VCaP (cell line): ENCODE data around the gene GOT1.

ENCODE experiments used
- H3K27ac ChIP-seq: fragments of 450-650 bp; 2 replicates; pipeline ENCODE4 v1.5.1; 2017
- TF ChIP-seq, protein P1 (sequence below): fragments of 450-650 bp; conservative IDR thresholded peaks from 2 replicates; pipeline ENCODE4 v1.5.1; 2017; ENCODE audit warnings: mild to moderate bottlenecking, moderate library complexity

The GOT1 gene

DNA sequence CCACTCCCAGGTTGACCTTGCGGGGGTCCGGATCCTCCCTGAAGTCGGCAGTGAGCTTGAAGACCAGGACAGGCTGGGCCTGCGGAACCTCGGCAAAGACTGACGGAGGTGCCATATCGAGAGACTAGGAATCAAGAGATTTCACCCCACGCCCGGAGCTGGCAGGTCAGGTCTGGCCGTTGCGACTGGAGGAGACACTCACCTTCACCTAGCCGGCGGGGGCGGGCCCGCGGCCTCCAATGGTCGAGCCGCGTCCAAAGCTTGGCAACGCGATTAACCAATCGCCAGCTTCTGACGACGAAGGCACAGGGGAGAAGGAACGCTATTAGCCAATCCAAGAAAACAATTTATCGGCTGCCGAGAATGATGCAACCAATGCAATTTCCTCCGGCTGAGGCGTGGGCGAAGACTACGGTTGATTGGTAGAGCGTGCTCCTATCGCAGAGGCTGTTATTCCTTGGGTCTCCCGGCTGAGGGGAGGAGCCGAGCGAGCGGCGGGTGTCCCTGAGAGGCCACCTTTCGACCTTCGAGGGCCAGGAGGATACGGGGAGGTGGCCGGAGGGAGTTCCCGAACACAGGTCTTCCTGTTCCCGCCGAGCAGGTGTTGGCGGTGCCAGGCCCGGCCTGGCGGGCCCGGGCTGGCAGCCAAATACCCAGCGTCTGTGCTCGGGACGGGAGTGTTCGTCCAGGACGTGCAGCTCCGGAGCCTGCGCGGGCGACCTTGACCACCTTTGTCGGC lies at the start of gene GOT1:
GOT1 (minus strand) TSS at position 174 of the 739 bp plus-strand sequence; CDS start at position 115, 59 bp downstream.
- H3K27ac ChIP-seq = peak within 1 kb of the TSS; percentile 96
- TF ChIP-seq, protein P1, sequence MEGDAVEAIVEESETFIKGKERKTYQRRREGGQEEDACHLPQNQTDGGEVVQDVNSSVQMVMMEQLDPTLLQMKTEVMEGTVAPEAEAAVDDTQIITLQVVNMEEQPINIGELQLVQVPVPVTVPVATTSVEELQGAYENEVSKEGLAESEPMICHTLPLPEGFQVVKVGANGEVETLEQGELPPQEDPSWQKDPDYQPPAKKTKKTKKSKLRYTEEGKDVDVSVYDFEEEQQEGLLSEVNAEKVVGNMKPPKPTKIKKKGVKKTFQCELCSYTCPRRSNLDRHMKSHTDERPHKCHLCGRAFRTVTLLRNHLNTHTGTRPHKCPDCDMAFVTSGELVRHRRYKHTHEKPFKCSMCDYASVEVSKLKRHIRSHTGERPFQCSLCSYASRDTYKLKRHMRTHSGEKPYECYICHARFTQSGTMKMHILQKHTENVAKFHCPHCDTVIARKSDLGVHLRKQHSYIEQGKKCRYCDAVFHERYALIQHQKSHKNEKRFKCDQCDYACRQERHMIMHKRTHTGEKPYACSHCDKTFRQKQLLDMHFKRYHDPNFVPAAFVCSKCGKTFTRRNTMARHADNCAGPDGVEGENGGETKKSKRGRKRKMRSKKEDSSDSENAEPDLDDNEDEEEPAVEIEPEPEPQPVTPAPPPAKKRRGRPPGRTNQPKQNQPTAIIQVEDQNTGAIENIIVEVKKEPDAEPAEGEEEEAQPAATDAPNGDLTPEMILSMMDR = no peak

DNA sequence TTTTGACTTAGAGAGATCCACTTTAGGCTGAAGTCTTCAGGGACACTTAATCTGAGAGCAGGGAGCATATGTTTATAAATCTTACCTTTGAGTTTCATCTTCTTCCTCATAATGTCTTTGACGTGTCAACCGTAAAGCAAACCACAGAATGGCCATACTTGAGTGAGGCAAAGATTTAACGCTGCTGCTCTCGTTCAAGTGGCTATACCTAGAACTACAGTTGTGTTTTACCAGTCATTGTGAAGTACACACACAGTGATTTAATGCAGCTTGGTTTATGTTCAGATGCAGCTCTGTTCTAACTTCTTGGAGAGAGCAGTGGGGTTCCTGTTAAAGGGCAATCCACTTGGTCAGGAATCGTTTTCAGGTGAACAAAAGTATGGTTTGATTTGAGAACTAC lies 39.9 kb upstream of the GOT1 start:
- TF ChIP-seq, protein P1 = no peak
- H3K27ac ChIP-seq = no peak overlapping the region

DNA sequence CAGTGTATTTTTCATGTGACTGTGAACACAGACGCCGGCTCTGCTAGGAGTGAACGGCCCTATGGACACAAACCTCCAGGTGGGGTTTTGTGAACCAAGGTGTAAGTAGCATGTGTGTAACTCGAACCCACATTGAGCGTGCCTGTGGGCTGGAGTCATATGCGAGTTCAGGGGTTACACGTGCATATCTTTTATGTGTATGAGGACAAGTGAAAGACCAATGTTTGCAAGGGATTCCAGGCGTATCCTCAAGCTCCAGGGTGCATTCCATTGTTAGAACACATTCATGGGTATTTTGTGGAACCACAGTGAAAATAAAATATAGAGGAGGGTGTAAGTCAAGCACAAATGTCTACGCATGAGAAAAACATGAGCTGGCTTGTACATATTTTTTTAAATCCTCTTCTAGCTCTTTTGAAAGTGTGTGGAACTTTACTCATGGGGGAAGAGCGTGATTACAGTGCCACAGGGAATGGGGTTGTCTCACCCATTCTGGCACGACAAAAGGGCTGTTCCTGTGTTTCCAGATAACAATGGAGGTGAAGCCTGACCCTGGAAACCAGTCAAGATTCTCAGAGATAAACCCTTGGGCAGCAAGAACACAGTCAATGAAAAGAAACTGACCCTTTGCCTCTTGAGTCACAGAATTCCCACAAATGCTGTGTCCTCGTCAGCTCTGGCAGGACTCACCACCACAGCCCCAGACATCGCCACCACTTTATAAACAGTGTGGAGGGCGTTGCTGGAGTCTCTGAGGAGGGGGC lies 37.0 kb upstream of the GOT1 start:
- H3K27ac ChIP-seq = no peak overlapping the region

DNA sequence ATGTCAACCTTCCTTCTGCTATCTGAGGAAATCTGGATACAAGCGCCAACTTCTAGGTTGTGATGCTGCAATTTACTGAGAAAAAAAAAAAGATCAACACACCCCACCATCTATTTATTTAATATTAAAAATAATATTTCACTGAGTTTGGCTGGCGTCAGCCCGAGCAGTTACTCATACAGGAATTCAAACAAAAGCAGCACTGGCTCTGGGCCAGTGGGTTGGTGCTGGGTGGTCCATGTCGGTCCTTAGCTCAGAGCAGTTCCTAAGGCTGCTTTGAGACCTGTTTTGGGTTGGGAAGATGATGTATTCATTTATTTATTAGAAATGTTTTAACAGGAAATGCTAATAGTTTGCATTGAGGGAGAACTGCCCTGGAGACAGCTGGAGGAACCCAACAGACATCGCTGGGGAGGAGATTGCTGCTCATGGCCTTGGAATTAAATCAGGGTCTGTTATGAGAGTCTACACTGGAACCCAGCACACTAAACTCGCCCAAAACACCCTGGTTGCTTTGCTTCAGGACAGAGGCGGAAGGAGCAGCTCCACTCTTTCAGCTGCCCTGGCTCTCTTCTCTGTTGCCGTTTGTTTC lies 36.3 kb upstream of the GOT1 start:
- H3K27ac ChIP-seq = no peak overlapping the region
- TF ChIP-seq, protein P1 = no peak

More for the DNA sequence above, 37.0 kb upstream of the GOT1 start:
- TF ChIP-seq, protein P1 = no peak

DNA sequence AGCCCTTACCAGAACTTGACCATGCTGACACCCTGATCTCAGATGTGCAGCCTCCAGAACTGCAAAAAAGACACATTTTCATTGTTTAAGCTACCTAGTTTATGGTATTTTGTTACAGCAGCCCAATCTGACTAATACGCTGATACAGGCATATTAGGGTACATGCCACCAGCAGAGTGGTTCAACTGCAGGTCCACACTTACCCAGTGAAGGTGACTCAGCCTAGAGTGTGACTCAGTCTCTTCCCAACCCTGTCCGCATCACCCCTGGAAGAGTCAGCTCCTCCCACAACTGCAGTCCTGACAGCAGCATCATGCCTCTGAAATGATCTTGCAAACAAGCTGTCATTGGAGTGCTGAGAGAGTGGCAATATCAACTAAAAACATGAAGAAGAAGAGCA lies 30.8 kb upstream of the GOT1 start:
- no peak overlapping the region for H3K27ac ChIP-seq
- TF ChIP-seq, protein P1 = no peak

DNA sequence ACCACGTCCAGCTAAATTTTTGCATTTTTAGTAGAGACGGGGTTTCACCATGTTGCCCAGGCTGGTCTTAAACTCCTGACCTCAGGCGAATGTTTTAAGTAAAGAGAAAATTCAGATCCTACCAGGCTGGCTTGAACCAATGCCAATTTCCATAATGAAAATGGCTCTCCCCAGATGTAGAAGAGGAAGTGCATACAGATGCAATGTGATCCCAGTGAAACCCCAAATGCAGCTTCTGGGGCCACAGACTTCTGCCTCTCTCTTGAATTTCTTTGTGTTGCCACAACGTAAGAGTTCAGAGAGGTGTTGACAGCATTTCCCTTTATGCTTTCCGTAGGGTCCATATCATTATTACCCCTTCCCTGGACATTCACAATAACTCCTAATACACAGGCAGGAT lies 29.6 kb upstream of the GOT1 start:
- TF ChIP-seq, protein P1 = no peak
- no peak overlapping the region for H3K27ac ChIP-seq

DNA sequence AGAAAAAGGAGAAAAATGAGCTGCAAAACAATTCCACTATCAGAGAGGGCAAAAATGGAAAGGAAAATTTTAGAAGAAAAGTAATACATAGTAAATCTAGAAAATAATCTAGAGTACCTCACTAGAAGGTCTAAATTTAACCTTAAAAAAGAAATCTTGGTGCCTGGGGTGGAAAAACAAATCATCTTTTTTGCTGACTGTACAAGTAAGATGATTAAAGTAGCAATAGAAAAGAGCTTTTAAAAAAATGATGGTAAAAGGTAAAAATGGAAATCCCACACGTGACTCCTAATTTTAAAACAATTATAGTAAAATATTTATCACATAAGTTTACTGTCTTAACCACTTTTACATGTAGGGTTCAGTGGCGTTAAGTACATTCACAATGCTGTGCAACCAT lies 28.8 kb upstream of the GOT1 start:
- TF ChIP-seq, protein P1 = no peak
- no peak overlapping the region for H3K27ac ChIP-seq
